ENCODE data around the gene JAG1. TPM values are rescaled to one million over a fixed set of nuclear protein-coding genes. Genes with fewer than 3 reads are reported as not detected.
A peak's percentile ranks its signal among the peaks of the same experiment; 100 is the strongest.

JAG1 gene
- total RNA-seq, 1 donor: 60.1 TPM

DNA sequence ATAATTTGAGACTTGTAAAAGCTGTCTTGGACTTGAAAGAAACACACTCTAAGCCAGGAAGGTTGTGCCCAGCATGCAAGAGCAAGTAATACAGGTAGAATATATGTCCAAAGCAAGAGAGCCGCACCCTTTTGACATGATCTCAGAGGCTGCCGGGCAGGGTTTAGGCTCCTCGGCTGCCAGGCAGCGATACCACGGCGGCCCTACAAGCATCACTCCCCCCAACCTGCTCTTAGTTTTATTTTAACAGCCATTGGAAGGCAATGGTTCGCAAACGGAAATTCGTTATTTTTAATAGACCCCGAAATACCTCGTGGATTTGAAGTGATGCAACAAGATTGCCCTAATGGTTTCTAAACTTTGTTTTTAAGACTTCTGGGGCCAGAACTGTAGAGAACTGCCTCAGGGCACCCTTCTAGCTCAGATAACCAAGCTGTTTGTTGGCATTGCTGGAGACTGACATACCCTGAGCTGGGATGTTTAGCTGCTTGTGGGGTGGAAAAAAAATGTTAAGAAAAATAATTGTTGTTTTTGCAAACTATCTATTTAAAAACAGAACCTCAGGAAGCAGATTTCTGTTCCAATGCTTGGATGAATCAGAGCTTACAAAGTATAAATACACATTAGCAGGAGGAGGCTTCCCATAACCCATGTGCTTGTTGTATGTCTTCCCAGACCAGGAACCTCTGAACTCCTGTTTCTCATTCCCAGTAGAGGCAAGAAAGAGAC, 39.0 kb downstream of the JAG1 start:
- H3K27ac ChIP-seq (ENCODE audit: low read depth, low read length): peak overlapping the region; percentile 83
- H3K4me3 ChIP-seq (ENCODE audit: insufficient read depth, low read length): peak overlapping the region; percentile 7
- DNase-seq (ENCODE audit: insufficient read length, low spot score, missing footprints): peak; percentile 78
- H3K27me3 ChIP-seq (ENCODE audit: insufficient read depth, low read length): no peaks in the 10 kb centered on the region
- peaks cover 37% of the 10 kb centered on the region for H3K4me1 ChIP-seq (ENCODE audit: insufficient read depth, low read length)
- no peak for TF ChIP-seq CTCF (IDR thresholded peaks at IDR 0.05; ENCODE audit: extremely low read depth, low read depth, low read length)
- peak overlapping the region; percentile 63 for H3K4me2 ChIP-seq (ENCODE audit: insufficient read depth, low read length)
- no peaks in the 10 kb centered on the region for H4K20me1 ChIP-seq (ENCODE audit: insufficient read depth, low read length)
- peaks cover 18% of the 10 kb centered on the region for H3K36me3 ChIP-seq (ENCODE audit: insufficient read depth, low read length)
- H2AFZ ChIP-seq (ENCODE audit: low read length): no peak overlapping the region
- peaks cover under 1% of the 10 kb centered on the region for H3K79me2 ChIP-seq (ENCODE audit: insufficient read depth, low read length)
- no peaks in the 10 kb centered on the region for H3K9me3 ChIP-seq (ENCODE audit: low read depth, low read length)

DNA sequence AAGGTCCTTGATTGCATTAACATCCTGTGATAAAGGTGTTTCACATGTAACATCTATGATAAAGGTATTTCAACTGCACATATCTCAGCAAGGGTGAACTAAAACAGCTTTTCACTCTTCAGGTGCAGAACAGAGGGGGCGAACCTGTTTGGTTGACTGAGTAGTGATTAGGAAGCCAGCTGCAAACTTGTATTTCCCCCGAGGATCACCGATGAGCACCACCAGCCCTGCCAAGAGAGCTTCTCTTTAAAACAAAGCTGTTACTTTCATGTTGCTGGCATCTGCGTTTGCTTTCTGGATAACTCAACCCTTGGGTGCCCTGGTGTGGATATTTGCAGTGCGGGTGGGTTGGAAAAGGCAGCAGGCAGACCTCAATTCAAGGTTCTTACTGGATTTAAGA, 39.6 kb downstream of the JAG1 start:
- no peak overlapping the region for H3K27ac ChIP-seq (ENCODE audit: low read depth, low read length)
- TF ChIP-seq CTCF (IDR thresholded peaks at IDR 0.05; ENCODE audit: extremely low read depth, low read depth, low read length): no peak
- peaks cover 12% of the 10 kb centered on the region for H3K36me3 ChIP-seq (ENCODE audit: insufficient read depth, low read length)

DNA sequence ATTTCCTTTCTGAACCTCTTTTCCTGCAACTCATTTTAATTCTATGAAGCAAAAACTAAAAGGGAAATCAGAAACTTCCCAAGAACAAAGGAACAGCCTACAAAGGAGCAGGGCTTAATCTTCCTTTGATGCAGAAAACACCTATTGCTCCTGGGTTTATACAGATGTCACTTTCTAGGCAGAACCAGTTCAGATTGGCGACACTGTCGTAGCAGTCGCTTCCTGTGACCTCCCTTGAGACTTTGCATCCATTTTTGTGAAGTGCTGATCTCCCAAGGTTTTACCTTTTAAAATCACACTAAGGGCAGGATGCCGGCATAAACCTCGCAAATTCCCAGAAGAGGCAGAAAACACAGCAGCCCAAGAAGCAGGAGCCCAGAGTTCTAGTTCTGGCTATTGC, 40.1 kb downstream of the JAG1 start:
- no peaks in the 10 kb centered on the region for H3K27me3 ChIP-seq (ENCODE audit: insufficient read depth, low read length)
- H3K36me3 ChIP-seq (ENCODE audit: insufficient read depth, low read length): peaks cover 8% of the 10 kb centered on the region
- H3K4me2 ChIP-seq (ENCODE audit: insufficient read depth, low read length): no peak overlapping the region
- no peaks in the 10 kb centered on the region for H3K9me3 ChIP-seq (ENCODE audit: low read depth, low read length)
- H3K4me1 ChIP-seq (ENCODE audit: insufficient read depth, low read length): peaks cover 37% of the 10 kb centered on the region
- no peak overlapping the region for H3K4me3 ChIP-seq (ENCODE audit: insufficient read depth, low read length)
- H3K79me2 ChIP-seq (ENCODE audit: insufficient read depth, low read length): no peaks in the 10 kb centered on the region
- no peak for TF ChIP-seq CTCF (IDR thresholded peaks at IDR 0.05; ENCODE audit: extremely low read depth, low read depth, low read length)
- H3K27ac ChIP-seq (ENCODE audit: low read depth, low read length): no peak overlapping the region
- no peak overlapping the region for H2AFZ ChIP-seq (ENCODE audit: low read length)
- DNase-seq (ENCODE audit: insufficient read length, low spot score, missing footprints): no peak
- no peaks in the 10 kb centered on the region for H4K20me1 ChIP-seq (ENCODE audit: insufficient read depth, low read length)

More for the DNA sequence above, 39.6 kb downstream of the JAG1 start:
- no peak for DNase-seq (ENCODE audit: insufficient read length, low spot score, missing footprints)
- no peaks in the 10 kb centered on the region for H3K79me2 ChIP-seq (ENCODE audit: insufficient read depth, low read length)
- H2AFZ ChIP-seq (ENCODE audit: low read length): no peak overlapping the region
- no peaks in the 10 kb centered on the region for H3K9me3 ChIP-seq (ENCODE audit: low read depth, low read length)
- H3K4me1 ChIP-seq (ENCODE audit: insufficient read depth, low read length): peaks cover 37% of the 10 kb centered on the region
- H3K27me3 ChIP-seq (ENCODE audit: insufficient read depth, low read length): no peaks in the 10 kb centered on the region
- H3K4me3 ChIP-seq (ENCODE audit: insufficient read depth, low read length): no peak overlapping the region
- H4K20me1 ChIP-seq (ENCODE audit: insufficient read depth, low read length): no peaks in the 10 kb centered on the region
- peak overlapping the region; percentile 63 for H3K4me2 ChIP-seq (ENCODE audit: insufficient read depth, low read length)

DNA sequence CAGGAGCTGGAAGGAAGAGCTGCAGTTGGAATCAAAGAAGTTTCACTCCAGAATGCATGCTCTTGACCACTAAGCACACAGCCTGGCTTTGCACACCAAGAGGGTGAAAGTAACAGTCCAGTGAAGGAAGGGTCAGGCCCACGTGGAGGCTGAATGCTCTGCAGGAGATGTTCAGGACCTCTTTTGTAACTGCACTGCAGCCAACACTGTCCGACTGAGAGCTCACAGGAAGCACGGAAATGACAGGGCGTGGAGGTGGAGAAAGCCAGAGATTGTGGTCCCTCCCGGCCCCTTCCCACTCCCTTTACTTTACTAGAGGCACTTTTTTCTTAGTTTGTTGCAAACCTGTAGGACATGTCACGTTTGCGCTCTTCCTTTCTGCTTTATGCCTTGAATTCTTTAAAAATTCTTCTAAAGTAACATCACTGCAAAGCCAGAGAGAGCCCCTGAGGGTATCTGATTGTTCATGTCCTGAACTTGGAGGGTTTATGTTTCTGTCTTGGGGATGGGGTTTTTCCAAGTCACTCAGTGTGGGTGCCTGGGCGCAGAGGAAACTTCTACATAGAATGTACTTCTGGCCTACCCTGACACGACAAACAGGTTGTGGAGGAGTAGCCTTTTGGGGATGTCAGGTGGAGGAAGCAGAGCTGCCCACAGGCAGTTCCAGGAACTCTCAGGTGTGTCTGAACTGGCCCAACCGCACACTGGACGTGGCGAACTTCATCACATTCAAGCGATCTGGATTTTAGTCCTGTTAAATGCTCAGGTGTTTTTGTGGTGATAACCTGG, 40.9 kb downstream of the JAG1 start:
- H3K9me3 ChIP-seq (ENCODE audit: low read depth, low read length): no peaks in the 10 kb centered on the region
- H3K4me3 ChIP-seq (ENCODE audit: insufficient read depth, low read length): no peak overlapping the region
- H3K4me1 ChIP-seq (ENCODE audit: insufficient read depth, low read length): peaks cover 37% of the 10 kb centered on the region
- H4K20me1 ChIP-seq (ENCODE audit: insufficient read depth, low read length): no peaks in the 10 kb centered on the region
- DNase-seq (ENCODE audit: insufficient read length, low spot score, missing footprints): no peak
- no peaks in the 10 kb centered on the region for H3K79me2 ChIP-seq (ENCODE audit: insufficient read depth, low read length)
- no peak overlapping the region for H3K27ac ChIP-seq (ENCODE audit: low read depth, low read length)
- peaks cover 4% of the 10 kb centered on the region for H3K36me3 ChIP-seq (ENCODE audit: insufficient read depth, low read length)
- H2AFZ ChIP-seq (ENCODE audit: low read length): no peak overlapping the region
- H3K4me2 ChIP-seq (ENCODE audit: insufficient read depth, low read length): no peak overlapping the region
- no peaks in the 10 kb centered on the region for H3K27me3 ChIP-seq (ENCODE audit: insufficient read depth, low read length)
- TF ChIP-seq CTCF (IDR thresholded peaks at IDR 0.05; ENCODE audit: extremely low read depth, low read depth, low read length): no peak

Measured in osteoblast (primary cell).